ENCODE results near the gene PRKCA.

DNA sequence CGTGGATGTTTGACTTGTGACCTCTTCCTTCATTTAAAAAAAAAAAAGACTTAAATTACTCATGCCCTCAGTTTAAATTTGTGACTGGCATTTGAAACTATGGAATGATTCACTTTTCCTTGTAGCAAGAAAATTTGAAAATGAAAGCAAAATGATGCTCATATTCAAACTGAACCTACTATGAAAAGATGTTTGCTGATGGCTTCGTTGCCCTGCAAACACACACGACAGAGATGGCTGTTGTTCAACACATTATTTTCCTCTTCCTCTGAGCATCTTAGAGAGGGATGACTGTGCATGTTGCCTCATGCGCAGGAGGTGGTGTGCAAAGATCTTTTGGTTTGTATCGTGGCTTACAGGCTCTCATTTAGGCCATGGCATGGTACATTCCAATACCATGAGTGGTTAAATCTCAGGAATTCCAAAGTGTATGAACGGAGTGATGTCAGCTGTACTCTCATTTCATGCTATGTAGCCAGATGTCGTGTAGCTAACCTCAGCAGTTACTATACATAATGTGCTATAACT, 164.5 kb downstream of the PRKCA start:
- TF ChIP-seq POLR2A (IDR thresholded peaks at IDR 0.05; ENCODE audit: low read length) (no peak), GATA1 (IDR thresholded peaks at IDR 0.05; ENCODE audit: low read depth, low read length) (no peak)

Measured in erythroblast (primary cell).